Measurements from ENCODE around the gene INAVA.

The INAVA gene

GRCh38 chr1:200875416-200875815, 19.3 kb upstream of the INAVA start:
- H3K27ac ChIP-seq: no peak overlapping the region
- DNase-seq (ENCODE audit: low read depth, low spot score): no peak

GRCh38 chr1:200877010-200877409, 17.7 kb upstream of the INAVA start:
- no peak for DNase-seq (ENCODE audit: low read depth, low spot score)
- H3K27ac ChIP-seq: no peak overlapping the region

- no peak overlapping the region for H3K27ac ChIP-seq
- DNase-seq (ENCODE audit: low read depth, low spot score): no peak
These were observed 16.7 kb upstream of the INAVA start for GRCh38 chr1:200877839-200878551.

- H3K27ac ChIP-seq: no peak overlapping the region
- no peak for DNase-seq (ENCODE audit: low read depth, low spot score)
These were observed 14.5 kb upstream of the INAVA start for GRCh38 chr1:200880212-200880611.

GRCh38 chr1:200883118-200883517, 11.6 kb upstream of the INAVA start:
- DNase-seq (ENCODE audit: low read depth, low spot score): no peak
- no peak overlapping the region for H3K27ac ChIP-seq

GRCh38 chr1:200885623-200886402, 8.9 kb upstream of the INAVA start:
- H3K27ac ChIP-seq: no peak overlapping the region
- DNase-seq (ENCODE audit: low read depth, low spot score): no peak

- H3K27ac ChIP-seq: no peak overlapping the region
- no peak for DNase-seq (ENCODE audit: low read depth, low spot score)
These were observed 8.1 kb upstream of the INAVA start for GRCh38 chr1:200886594-200886993.

GRCh38 chr1:200887036-200887435, 7.7 kb upstream of the INAVA start:
- no peak for DNase-seq (ENCODE audit: low read depth, low spot score)
- H3K27ac ChIP-seq: no peak overlapping the region

- H3K27ac ChIP-seq: no peak overlapping the region
- DNase-seq (ENCODE audit: low read depth, low spot score): no peak
These were observed 6.8 kb upstream of the INAVA start for GRCh38 chr1:200887772-200888348.

- no peak for DNase-seq (ENCODE audit: low read depth, low spot score)
- H3K27ac ChIP-seq: no peak overlapping the region
These were observed 6.3 kb upstream of the INAVA start for GRCh38 chr1:200888349-200888838.

- H3K27ac ChIP-seq: no peak overlapping the region
- no peak for DNase-seq (ENCODE audit: low read depth, low spot score)
These were observed 5.1 kb upstream of the INAVA start for GRCh38 chr1:200889571-200889970.

GRCh38 chr1:200890027-200890426, 4.7 kb upstream of the INAVA start:
- no peak for DNase-seq (ENCODE audit: low read depth, low spot score)
- no peak overlapping the region for H3K27ac ChIP-seq

- no peak for DNase-seq (ENCODE audit: low read depth, low spot score)
- peak overlapping the region; percentile 35 for H3K27ac ChIP-seq
These were observed 3.6 kb upstream of the INAVA start for GRCh38 chr1:200890818-200891773.

GRCh38 chr1:200891774-200892157, 2.9 kb upstream of the INAVA start:
- H3K27ac ChIP-seq: no peak overlapping the region
- no peak for DNase-seq (ENCODE audit: low read depth, low spot score)

GRCh38 chr1:200892546-200892945, 2.2 kb upstream of the INAVA start:
- H3K27ac ChIP-seq: peak overlapping the region; percentile 94
- no peak for DNase-seq (ENCODE audit: low read depth, low spot score)

GRCh38 chr1:200892958-200893357, 1.7 kb upstream of the INAVA start:
- no peak for DNase-seq (ENCODE audit: low read depth, low spot score)
- H3K27ac ChIP-seq: peak overlapping the region; percentile 94

GRCh38 chr1:200893411-200893901, 1.2 kb upstream of the INAVA start:
- DNase-seq (ENCODE audit: low read depth, low spot score): no peak
- H3K27ac ChIP-seq: peak overlapping the region; percentile 94

GRCh38 chr1:200895443-200895789, 716 bp downstream of the INAVA start:
- DNase-seq (ENCODE audit: low read depth, low spot score): no peak
- H3K27ac ChIP-seq: peak overlapping the region; percentile 94

- H3K27ac ChIP-seq: peak overlapping the region; percentile 94
- no peak for DNase-seq (ENCODE audit: low read depth, low spot score)
These were observed 1.3 kb downstream of the INAVA start for GRCh38 chr1:200895801-200896530.
